Astrocyte (in vitro differentiated cells and primary cell): ENCODE data around the gene C19orf53.

Source experiments
- EZH2 ChIP-seq: IDR thresholded peaks from 2 replicates; pipeline ENCODE4 v1.6.1; 2012; ENCODE audit warnings: mild to moderate bottlenecking, low read length, inconsistent platforms; ENCODE audit not compliant: insufficient read depth
- TF ChIP-seq, protein P1 (sequence below): IDR thresholded peaks from 2 replicates; pipeline ENCODE4 v1.5.1; 2011; ENCODE audit warnings: low read depth, mild to moderate bottlenecking, inconsistent platforms, low read length, moderate library complexity; ENCODE audit not compliant: insufficient read depth

DNA sequence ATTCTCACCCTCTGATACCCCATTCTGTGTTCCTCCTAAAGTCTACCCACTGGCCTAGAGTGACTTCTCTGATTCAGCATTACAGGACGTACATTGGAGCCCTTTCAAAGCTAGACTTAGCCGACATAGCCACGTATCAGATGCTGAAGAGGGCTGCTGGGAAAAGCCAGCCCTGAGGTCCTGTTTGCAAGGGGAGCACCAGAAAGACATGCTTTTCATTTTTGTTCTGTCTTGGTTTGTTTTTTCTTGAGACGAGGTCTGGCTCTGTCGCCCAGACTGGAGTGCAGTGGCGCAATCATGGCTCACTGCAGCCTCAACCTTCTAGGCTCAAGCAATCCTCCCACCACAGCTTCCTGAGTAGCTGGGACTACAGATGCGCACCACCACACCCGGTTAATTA is 14.7 kb downstream of the C19orf53 start:
- TF ChIP-seq, protein P1, sequence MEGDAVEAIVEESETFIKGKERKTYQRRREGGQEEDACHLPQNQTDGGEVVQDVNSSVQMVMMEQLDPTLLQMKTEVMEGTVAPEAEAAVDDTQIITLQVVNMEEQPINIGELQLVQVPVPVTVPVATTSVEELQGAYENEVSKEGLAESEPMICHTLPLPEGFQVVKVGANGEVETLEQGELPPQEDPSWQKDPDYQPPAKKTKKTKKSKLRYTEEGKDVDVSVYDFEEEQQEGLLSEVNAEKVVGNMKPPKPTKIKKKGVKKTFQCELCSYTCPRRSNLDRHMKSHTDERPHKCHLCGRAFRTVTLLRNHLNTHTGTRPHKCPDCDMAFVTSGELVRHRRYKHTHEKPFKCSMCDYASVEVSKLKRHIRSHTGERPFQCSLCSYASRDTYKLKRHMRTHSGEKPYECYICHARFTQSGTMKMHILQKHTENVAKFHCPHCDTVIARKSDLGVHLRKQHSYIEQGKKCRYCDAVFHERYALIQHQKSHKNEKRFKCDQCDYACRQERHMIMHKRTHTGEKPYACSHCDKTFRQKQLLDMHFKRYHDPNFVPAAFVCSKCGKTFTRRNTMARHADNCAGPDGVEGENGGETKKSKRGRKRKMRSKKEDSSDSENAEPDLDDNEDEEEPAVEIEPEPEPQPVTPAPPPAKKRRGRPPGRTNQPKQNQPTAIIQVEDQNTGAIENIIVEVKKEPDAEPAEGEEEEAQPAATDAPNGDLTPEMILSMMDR: no peak
- no peak for TF ChIP-seq EZH2
